ENCODE measurements around the gene TNPO1. TPM values are rescaled to one million over a fixed set of nuclear protein-coding genes. Genes with fewer than 3 reads are reported as not detected.
"Not testable (repeated sequence)": the region's sequence is repeated elsewhere in the genome, so short reads cannot be mapped to it uniquely, and the experiment has no call there.

The TNPO1 gene
- total RNA-seq, 2 donors from 2014 or later = 99.4 to 118 TPM

- not testable (repeated sequence) for H3K36me3 Mint-ChIP-seq; ATAC-seq; H3K4me1 Mint-ChIP-seq (ENCODE audit: low read depth in 2 of 2); H3K27ac Mint-ChIP-seq; H3K9me3 Mint-ChIP-seq; H3K4me3 Mint-ChIP-seq; DNase-seq (ENCODE audit: low spot score)
- peaks cover 44 to 72% of the 10 kb centered on the region in 2 donors for H3K27me3 Mint-ChIP-seq
These were observed 7.8 kb upstream of the TNPO1 start for GRCh38 chr5:72808637-72809036.

GRCh38 chr5:72811849-72812248, 4.6 kb upstream of the TNPO1 start:
- Mint-ChIP-seq H3K36me3 (no peaks in the 10 kb centered on the region), H3K9me3 (no peaks in the 10 kb centered on the region), H3K4me3 (no peak overlapping the region), H3K27me3 (peaks cover 31 to 47% of the 10 kb centered on the region in 2 donors), H3K27ac (no peak overlapping the region), H3K4me1 (ENCODE audit: low read depth in 2 of 2) (no peaks in the 10 kb centered on the region)
- DNase-seq (ENCODE audit: low spot score) (no peak), ATAC-seq (no peak)

GRCh38 chr5:72812488-72812887, 4.0 kb upstream of the TNPO1 start:
- no peak overlapping the region for H3K27ac Mint-ChIP-seq
- peaks cover 28 to 41% of the 10 kb centered on the region in 2 donors for H3K27me3 Mint-ChIP-seq
- DNase-seq (ENCODE audit: low spot score) (no peak), ATAC-seq (no peak)
- no peak overlapping the region for H3K4me3 Mint-ChIP-seq
- H3K4me1 Mint-ChIP-seq (ENCODE audit: low read depth in 2 of 2) = peaks cover 5 to 6% of the 10 kb centered on the region in 2 donors
- no peaks in the 10 kb centered on the region for H3K36me3 Mint-ChIP-seq
- H3K9me3 Mint-ChIP-seq = no peaks in the 10 kb centered on the region

GRCh38 chr5:72814104-72814503, 2.4 kb upstream of the TNPO1 start:
- peaks cover 13 to 15% of the 10 kb centered on the region in 2 donors for H3K4me1 Mint-ChIP-seq (ENCODE audit: low read depth in 2 of 2)
- H3K27me3 Mint-ChIP-seq = peaks cover 21 to 36% of the 10 kb centered on the region in 2 donors
- no peaks in the 10 kb centered on the region for H3K9me3 Mint-ChIP-seq
- DNase-seq (ENCODE audit: low spot score) (no peak), ATAC-seq (no peak)
- H3K36me3 Mint-ChIP-seq = no peaks in the 10 kb centered on the region
- H3K4me3 Mint-ChIP-seq = no peak overlapping the region
- no peak overlapping the region for H3K27ac Mint-ChIP-seq

- no peak for DNase-seq (ENCODE audit: low spot score)
- H3K27me3 Mint-ChIP-seq = peaks cover 17 to 31% of the 10 kb centered on the region in 2 donors
- peak overlapping the region in 1 of 2 donors; percentile 89 for H3K27ac Mint-ChIP-seq
These were observed 1.6 kb upstream of the TNPO1 start for GRCh38 chr5:72814864-72815263.

GRCh38 chr5:72815580-72816283, 729 bp upstream of the TNPO1 start:
- Mint-ChIP-seq H3K27me3 (peaks cover 16 to 23% of the 10 kb centered on the region in 2 donors), H3K9me3 (no peaks in the 10 kb centered on the region), H3K27ac (peak overlapping the region; percentile 89 to 95), H3K4me3 (peak overlapping the region; percentile 95), H3K4me1 (ENCODE audit: low read depth in 2 of 2) (peaks cover 15 to 18% of the 10 kb centered on the region in 2 donors), H3K36me3 (no peaks in the 10 kb centered on the region)
- ATAC-seq (no peak), DNase-seq (ENCODE audit: low spot score) (no peak)

More at GRCh38 chr5:72814864-72815263, 1.6 kb upstream of the TNPO1 start:
- Mint-ChIP-seq H3K4me1 (ENCODE audit: low read depth in 2 of 2) (peaks cover 15 to 18% of the 10 kb centered on the region in 2 donors), H3K4me3 (no peak overlapping the region), H3K36me3 (no peaks in the 10 kb centered on the region), H3K9me3 (no peaks in the 10 kb centered on the region)
- ATAC-seq = no peak

- Mint-ChIP-seq H3K27ac (peak overlapping the region; percentile 89 to 95), H3K4me1 (ENCODE audit: low read depth in 2 of 2) (peaks cover 15 to 18% of the 10 kb centered on the region in 2 donors), H3K4me3 (peak overlapping the region; percentile 95), H3K9me3 (no peaks in the 10 kb centered on the region), H3K27me3 (peaks cover 9 to 10% of the 10 kb centered on the region in 2 donors), H3K36me3 (no peaks in the 10 kb centered on the region)
- peak; percentile 59 to 62 for ATAC-seq
- DNase-seq (ENCODE audit: low spot score) = peak; percentile 63
These were observed 618 bp downstream of the TNPO1 start for GRCh38 chr5:72817076-72817481.

GRCh38 chr5:72817671-72818266, 1.3 kb downstream of the TNPO1 start:
- Mint-ChIP-seq H3K4me3 (peak overlapping the region; percentile 95), H3K9me3 (no peaks in the 10 kb centered on the region), H3K36me3 (no peaks in the 10 kb centered on the region), H3K4me1 (ENCODE audit: low read depth in 2 of 2) (peaks cover 15 to 18% of the 10 kb centered on the region in 2 donors), H3K27me3 (peaks cover 2 to 5% of the 10 kb centered on the region in 2 donors), H3K27ac (peak overlapping the region; percentile 89 to 95)
- no peak for ATAC-seq
- no peak for DNase-seq (ENCODE audit: low spot score)

- H3K4me1 Mint-ChIP-seq (ENCODE audit: low read depth in 2 of 2) = peaks cover 15 to 18% of the 10 kb centered on the region in 2 donors
- H3K9me3 Mint-ChIP-seq = no peaks in the 10 kb centered on the region
- DNase-seq (ENCODE audit: low spot score) (peak; percentile 65), ATAC-seq (no peak)
- peaks cover 0 to 2% of the 10 kb centered on the region in 2 donors for H3K27me3 Mint-ChIP-seq
- no peaks in the 10 kb centered on the region for H3K36me3 Mint-ChIP-seq
- no peak overlapping the region for H3K27ac Mint-ChIP-seq
- no peak overlapping the region for H3K4me3 Mint-ChIP-seq
These were observed 2.5 kb downstream of the TNPO1 start for GRCh38 chr5:72818866-72819534.

GRCh38 chr5:72821776-72822175, 5.3 kb downstream of the TNPO1 start:
- DNase-seq (ENCODE audit: low spot score) (no peak), ATAC-seq (no peak)
- H3K36me3 Mint-ChIP-seq = no peaks in the 10 kb centered on the region
- H3K27ac Mint-ChIP-seq = no peak overlapping the region
- H3K4me3 Mint-ChIP-seq = no peak overlapping the region
- H3K27me3 Mint-ChIP-seq = no peaks in the 10 kb centered on the region
- H3K9me3 Mint-ChIP-seq = no peaks in the 10 kb centered on the region
- peaks cover 15 to 18% of the 10 kb centered on the region in 2 donors for H3K4me1 Mint-ChIP-seq (ENCODE audit: low read depth in 2 of 2)

- H3K9me3 Mint-ChIP-seq = no peaks in the 10 kb centered on the region
- H3K27ac Mint-ChIP-seq = no peak overlapping the region
- H3K4me1 Mint-ChIP-seq (ENCODE audit: low read depth in 2 of 2) = peaks cover 6 to 8% of the 10 kb centered on the region in 2 donors
- no peaks in the 10 kb centered on the region for H3K36me3 Mint-ChIP-seq
- DNase-seq (ENCODE audit: low spot score) (no peak), ATAC-seq (no peak)
- H3K4me3 Mint-ChIP-seq = no peak overlapping the region
- H3K27me3 Mint-ChIP-seq = no peaks in the 10 kb centered on the region
These were observed 6.5 kb downstream of the TNPO1 start for GRCh38 chr5:72822944-72823343.

GRCh38 chr5:72829707-72830106, 13.2 kb downstream of the TNPO1 start:
- Mint-ChIP-seq H3K27me3 (no peaks in the 10 kb centered on the region), H3K27ac (no peak overlapping the region), H3K4me1 (ENCODE audit: low read depth in 2 of 2) (peaks cover under 1% of the 10 kb centered on the region in 2 donors), H3K4me3 (no peak overlapping the region), H3K36me3 (no peaks in the 10 kb centered on the region), H3K9me3 (no peaks in the 10 kb centered on the region)
- no peak for DNase-seq (ENCODE audit: low spot score)
- ATAC-seq = no peak

GRCh38 chr5:72830362-72830761, 13.9 kb downstream of the TNPO1 start:
- Mint-ChIP-seq H3K4me1 (ENCODE audit: low read depth in 2 of 2) (peaks cover 2 to 4% of the 10 kb centered on the region in 2 donors), H3K9me3 (no peaks in the 10 kb centered on the region), H3K36me3 (no peaks in the 10 kb centered on the region), H3K27me3 (no peaks in the 10 kb centered on the region), H3K27ac (no peak overlapping the region), H3K4me3 (no peak overlapping the region)
- DNase-seq (ENCODE audit: low spot score) (no peak), ATAC-seq (no peak)

GRCh38 chr5:72831685-72832084, 15.2 kb downstream of the TNPO1 start:
- H3K9me3 Mint-ChIP-seq = no peaks in the 10 kb centered on the region
- ATAC-seq = no peak
- no peak for DNase-seq (ENCODE audit: low spot score)

More at GRCh38 chr5:72831685-72832084, 15.2 kb downstream of the TNPO1 start:
- H3K4me1 Mint-ChIP-seq (ENCODE audit: low read depth in 2 of 2) = peaks cover 4 to 5% of the 10 kb centered on the region in 2 donors
- no peaks in the 10 kb centered on the region for H3K36me3 Mint-ChIP-seq
- no peaks in the 10 kb centered on the region for H3K27me3 Mint-ChIP-seq
- no peak overlapping the region for H3K4me3 Mint-ChIP-seq
- no peak overlapping the region for H3K27ac Mint-ChIP-seq

Measured in natural killer cell treated with Interleukin-12 subunit alpha and Interleukin-12 subunit beta and Interleukin-15 and Interleukin-18, amount 100 ng/mL, for 72 hours (primary cell).